ENCODE measurements around the gene CIDEC. TPM values are rescaled to one million over a fixed set of nuclear protein-coding genes. Genes with fewer than 3 reads are reported as not detected.

CIDEC gene
- total and polyA plus RNA-seq, 9 of the 15 experiments (the other 6 are each of a cell fraction or from before 2014, with no cell fraction given), result not detected

DNA sequence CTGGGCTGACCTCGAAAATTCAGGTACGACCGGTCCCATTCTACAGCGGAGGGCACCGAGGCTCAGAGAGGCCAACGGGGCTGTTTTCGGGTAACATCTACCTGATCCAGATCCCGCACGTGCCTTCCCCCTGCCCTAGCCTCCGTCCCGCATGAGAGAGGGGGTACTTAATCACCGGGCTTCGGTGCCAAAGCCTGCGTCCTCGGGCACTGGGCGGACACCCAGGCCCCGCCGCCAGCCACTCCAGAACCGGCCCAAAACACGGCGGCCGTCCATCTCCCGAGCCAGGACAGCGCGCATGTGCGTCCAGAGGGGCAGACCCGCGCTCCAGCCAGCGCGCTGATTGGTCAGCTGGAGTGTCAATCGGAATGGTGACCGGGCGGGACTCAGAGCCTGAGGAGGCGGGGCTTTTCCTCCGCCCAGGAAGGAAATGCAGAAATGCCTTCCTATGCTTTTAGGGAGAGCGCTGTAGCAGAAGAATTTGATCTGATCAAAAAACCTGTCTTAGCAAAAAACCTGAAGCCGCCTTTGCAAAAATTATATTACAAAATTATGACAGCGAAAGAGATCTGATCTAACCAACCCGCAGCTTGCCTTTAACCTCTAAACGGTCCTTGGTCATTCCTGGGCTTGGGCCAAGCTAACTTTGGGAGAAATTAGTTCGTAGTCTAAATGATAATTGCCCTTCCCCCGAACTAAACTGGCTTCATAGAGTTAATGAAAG is 36.2 kb downstream of the CIDEC start, which contains the start of gene RPUSD3 (continued):
- TF ChIP-seq, protein P1, sequence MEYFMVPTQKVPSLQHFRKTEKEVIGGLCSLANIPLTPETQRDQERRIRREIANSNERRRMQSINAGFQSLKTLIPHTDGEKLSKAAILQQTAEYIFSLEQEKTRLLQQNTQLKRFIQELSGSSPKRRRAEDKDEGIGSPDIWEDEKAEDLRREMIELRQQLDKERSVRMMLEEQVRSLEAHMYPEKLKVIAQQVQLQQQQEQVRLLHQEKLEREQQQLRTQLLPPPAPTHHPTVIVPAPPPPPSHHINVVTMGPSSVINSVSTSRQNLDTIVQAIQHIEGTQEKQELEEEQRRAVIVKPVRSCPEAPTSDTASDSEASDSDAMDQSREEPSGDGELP (CRISPR knock-in tag; IDR thresholded peaks at IDR 0.05; ENCODE audit: borderline replicate concordance), result peak; percentile 80
- TF ChIP-seq ZFP36 (IDR thresholded peaks at IDR 0.05; ENCODE audit: low read depth, low read length, partially characterized antibody) (peak; percentile 19), HDAC1 (IDR thresholded peaks at IDR 0.05) (peak in 1 of 2 experiments; percentile 67; a peak in 1 of 4 replicates), GABPA (tag; conservative IDR thresholded peaks at IDR 0.05; ENCODE audit: low read depth) (peak; percentile 78), CBX2 (IDR thresholded peaks at IDR 0.05; ENCODE audit: insufficient read depth, low read length, poor library complexity, severe bottlenecking) (no peak), ESRRA (IDR thresholded peaks at IDR 0.05; ENCODE audit: borderline replicate concordance, low read depth) (no peak; the same call in 1 of the 2 replicates), ZNF354B (CRISPR knock-in tag; IDR thresholded peaks at IDR 0.05) (no peak), DIDO1 (tag; IDR thresholded peaks at IDR 0.05; ENCODE audit: low read depth) (no peak; the same call in 1 of the 2 replicates), ILK (tag; IDR thresholded peaks at IDR 0.05; ENCODE audit: borderline replicate concordance, low read depth) (no peak)
- TF ChIP-seq, protein P2, sequence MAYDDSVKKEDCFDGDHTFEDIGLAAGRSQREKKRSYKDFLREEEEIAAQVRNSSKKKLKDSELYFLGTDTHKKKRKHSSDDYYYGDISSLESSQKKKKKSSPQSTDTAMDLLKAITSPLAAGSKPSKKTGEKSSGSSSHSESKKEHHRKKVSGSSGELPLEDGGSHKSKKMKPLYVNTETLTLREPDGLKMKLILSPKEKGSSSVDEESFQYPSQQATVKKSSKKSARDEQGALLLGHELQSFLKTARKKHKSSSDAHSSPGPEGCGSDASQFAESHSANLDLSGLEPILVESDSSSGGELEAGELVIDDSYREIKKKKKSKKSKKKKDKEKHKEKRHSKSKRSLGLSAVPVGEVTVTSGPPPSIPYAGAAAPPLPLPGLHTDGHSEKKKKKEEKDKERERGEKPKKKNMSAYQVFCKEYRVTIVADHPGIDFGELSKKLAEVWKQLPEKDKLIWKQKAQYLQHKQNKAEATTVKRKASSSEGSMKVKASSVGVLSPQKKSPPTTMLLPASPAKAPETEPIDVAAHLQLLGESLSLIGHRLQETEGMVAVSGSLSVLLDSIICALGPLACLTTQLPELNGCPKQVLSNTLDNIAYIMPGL (CRISPR knock-in tag; IDR thresholded peaks at IDR 0.05), result no peak; the same call in 1 of the 2 replicates
- TF ChIP-seq, protein P3, sequence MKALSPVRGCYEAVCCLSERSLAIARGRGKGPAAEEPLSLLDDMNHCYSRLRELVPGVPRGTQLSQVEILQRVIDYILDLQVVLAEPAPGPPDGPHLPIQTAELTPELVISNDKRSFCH (CRISPR knock-in tag; IDR thresholded peaks at IDR 0.05), result no peak
- TF ChIP-seq, protein P3 (tag; IDR thresholded peaks at IDR 0.05), result peak; percentile 54; the same call in 1 of the 2 replicates
- TF ChIP-seq, protein P4, sequence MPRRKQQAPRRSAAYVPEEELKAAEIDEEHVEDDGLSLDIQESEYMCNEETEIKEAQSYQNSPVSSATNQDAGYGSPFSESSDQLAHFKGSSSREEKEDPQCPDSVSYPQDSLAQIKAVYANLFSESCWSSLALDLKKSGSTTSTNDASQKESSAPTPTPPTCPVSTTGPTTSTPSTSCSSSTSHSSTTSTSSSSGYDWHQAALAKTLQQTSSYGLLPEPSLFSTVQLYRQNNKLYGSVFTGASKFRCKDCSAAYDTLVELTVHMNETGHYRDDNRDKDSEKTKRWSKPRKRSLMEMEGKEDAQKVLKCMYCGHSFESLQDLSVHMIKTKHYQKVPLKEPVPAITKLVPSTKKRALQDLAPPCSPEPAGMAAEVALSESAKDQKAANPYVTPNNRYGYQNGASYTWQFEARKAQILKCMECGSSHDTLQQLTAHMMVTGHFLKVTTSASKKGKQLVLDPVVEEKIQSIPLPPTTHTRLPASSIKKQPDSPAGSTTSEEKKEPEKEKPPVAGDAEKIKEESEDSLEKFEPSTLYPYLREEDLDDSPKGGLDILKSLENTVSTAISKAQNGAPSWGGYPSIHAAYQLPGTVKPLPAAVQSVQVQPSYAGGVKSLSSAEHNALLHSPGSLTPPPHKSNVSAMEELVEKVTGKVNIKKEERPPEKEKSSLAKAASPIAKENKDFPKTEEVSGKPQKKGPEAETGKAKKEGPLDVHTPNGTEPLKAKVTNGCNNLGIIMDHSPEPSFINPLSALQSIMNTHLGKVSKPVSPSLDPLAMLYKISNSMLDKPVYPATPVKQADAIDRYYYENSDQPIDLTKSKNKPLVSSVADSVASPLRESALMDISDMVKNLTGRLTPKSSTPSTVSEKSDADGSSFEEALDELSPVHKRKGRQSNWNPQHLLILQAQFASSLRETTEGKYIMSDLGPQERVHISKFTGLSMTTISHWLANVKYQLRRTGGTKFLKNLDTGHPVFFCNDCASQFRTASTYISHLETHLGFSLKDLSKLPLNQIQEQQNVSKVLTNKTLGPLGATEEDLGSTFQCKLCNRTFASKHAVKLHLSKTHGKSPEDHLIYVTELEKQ (CRISPR knock-in tag; IDR thresholded peaks at IDR 0.05), result no peak
- TF ChIP-seq, protein P5, sequence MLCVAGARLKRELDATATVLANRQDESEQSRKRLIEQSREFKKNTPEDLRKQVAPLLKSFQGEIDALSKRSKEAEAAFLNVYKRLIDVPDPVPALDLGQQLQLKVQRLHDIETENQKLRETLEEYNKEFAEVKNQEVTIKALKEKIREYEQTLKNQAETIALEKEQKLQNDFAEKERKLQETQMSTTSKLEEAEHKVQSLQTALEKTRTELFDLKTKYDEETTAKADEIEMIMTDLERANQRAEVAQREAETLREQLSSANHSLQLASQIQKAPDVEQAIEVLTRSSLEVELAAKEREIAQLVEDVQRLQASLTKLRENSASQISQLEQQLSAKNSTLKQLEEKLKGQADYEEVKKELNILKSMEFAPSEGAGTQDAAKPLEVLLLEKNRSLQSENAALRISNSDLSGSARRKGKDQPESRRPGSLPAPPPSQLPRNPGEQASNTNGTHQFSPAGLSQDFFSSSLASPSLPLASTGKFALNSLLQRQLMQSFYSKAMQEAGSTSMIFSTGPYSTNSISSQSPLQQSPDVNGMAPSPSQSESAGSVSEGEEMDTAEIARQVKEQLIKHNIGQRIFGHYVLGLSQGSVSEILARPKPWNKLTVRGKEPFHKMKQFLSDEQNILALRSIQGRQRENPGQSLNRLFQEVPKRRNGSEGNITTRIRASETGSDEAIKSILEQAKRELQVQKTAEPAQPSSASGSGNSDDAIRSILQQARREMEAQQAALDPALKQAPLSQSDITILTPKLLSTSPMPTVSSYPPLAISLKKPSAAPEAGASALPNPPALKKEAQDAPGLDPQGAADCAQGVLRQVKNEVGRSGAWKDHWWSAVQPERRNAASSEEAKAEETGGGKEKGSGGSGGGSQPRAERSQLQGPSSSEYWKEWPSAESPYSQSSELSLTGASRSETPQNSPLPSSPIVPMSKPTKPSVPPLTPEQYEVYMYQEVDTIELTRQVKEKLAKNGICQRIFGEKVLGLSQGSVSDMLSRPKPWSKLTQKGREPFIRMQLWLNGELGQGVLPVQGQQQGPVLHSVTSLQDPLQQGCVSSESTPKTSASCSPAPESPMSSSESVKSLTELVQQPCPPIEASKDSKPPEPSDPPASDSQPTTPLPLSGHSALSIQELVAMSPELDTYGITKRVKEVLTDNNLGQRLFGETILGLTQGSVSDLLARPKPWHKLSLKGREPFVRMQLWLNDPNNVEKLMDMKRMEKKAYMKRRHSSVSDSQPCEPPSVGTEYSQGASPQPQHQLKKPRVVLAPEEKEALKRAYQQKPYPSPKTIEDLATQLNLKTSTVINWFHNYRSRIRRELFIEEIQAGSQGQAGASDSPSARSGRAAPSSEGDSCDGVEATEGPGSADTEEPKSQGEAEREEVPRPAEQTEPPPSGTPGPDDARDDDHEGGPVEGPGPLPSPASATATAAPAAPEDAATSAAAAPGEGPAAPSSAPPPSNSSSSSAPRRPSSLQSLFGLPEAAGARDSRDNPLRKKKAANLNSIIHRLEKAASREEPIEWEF (CRISPR knock-in tag; IDR thresholded peaks at IDR 0.05), result no peak
